Stimulated activated CD8-positive, alpha-beta memory T cell treated with anti-CD3 and anti-CD28 coated beads, Interleukin-4, amount 100 ng/mL, for 4 hours (primary cell): ENCODE data around the gene STX1A.

Experiments
- DNase-seq, 2 donors: peaks; one replicate each; pipeline ENCODE4 v3.0.0-alpha.2; 2020; ENCODE audit warnings: low read depth in 2 of 2, low spot score in 1 of 2

The STX1A gene

DNA sequence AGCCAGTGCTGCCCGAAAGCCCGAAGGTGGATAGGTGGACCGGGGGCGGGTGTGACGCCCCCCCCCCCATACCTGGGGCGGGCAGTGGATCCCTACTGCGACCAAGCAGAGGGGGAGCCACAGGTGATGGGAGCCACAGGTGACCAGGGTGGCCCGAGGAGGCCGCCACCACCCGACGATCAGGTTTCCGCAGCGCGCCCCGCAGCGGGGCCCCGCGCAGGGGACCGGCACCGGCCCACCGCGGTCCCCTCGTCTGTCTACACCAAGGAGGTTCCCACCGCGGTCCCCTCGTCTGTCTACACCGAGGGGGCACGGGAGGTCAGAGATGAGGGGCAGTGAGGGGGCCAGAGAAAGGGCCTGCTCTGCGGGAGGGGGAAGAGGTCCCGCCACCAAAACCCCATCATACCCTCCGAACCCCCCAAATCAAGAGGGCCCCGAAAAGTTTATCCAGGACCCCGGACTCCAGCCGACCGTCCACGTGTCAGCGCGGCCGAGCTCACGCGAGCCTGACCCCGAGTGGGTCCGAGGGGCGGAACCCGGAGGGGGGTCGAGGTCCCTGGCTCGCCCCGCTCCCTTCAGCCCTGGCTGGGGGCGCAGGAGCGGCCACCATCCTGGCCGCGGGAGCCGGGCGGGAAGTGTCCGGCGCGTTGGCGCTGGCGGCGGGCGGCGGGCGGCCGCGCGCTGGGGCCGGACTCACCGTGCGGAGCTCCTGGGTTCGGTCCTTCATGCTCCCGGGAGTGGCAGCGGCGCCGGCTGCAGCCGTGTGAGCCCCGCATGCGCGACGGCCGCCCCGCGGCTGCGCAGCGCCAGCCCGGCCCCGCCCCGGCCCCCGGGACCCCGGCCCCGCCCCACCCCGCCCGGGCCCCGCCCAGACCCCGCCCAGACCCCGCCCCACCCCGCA lies at the start of gene STX1A:
STX1A (minus strand) TSS at position 765 of the 901 bp plus-strand sequence; CDS start at position 727, 38 bp downstream.
- DNase-seq, result peak in 1 of 2 donors; percentile 46

GRCh38 chr7:73768641-73769480 lies 49.4 kb upstream of the STX1A start:
- DNase-seq, result no peak

DNA sequence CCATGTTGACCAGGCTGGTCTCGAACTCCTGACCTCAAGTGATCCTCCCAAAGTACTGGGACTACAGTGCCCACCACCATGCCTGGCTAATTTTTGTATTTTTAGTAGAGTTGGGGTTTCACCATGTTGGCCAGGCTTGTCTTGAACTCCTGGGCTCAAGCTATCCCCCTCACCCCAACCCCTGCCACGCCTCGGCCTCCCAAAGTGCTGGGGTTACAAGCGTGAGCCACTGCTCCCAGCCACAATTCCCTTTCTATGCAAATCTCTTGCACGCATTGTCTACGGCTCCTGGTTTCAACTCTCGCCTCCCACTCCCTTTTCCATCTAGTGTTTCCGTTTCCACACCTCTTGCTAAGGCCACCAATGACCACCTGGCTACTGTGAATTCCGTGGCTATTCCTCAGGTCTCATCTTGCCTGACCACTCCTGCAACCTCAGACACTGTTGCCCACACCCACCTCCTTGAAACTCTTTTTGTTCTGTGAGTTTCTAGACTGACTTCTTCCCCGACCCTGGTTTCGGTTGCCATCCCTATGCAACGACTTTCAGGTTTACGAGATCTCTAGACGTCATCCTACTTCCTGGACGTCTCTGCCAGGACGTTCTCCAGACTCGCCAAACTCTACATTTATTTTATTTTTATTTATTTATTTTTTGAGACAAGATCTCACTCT lies 47.2 kb upstream of the STX1A start:
- DNase-seq, result no peak

- DNase-seq, result no peak
Measured at GRCh38 chr7:73762659-73762999, 43.2 kb upstream of the STX1A start.

DNA sequence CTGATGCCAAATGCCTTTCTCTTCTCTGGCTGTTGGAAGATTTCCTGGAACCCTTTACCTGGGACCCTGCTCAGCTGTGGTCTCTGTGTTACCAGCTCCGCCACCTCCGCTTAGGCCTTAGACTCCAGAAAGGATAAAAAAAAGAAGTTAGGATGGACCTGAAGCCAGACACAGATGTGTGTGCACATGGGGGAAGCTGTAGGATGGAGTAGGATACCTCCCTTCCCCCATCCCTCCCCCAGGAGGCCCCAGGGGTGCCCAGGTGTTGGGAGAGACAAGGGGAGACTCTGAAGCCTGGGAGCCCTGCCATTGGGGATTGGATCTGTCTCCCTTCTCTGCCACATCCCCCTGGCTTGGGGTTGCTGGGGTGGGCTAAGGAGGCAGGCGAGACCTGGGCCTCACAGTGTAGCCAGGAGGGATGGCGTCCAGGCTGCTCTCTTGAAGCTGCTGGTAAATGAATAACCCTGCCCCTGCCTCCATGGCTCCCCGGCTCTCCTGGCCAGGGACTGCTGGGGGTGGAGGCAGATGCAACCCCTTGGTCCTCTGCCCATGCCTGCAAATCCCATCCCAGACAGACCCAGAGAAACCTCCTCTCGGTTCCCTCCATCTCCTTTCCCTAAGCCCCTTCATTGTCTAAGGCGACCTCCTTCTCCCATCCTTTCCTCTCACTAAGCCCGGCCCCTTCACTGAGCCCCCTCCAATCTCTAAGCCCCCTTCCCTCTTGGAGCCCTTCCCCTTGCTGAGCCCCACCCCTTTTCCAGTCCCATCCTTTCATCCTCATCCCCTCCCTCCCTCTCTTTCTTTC lies 42.6 kb upstream of the STX1A start:
- DNase-seq, result no peak

- DNase-seq, result no peak
Measured at GRCh38 chr7:73758581-73759138, 39.2 kb upstream of the STX1A start.

DNA sequence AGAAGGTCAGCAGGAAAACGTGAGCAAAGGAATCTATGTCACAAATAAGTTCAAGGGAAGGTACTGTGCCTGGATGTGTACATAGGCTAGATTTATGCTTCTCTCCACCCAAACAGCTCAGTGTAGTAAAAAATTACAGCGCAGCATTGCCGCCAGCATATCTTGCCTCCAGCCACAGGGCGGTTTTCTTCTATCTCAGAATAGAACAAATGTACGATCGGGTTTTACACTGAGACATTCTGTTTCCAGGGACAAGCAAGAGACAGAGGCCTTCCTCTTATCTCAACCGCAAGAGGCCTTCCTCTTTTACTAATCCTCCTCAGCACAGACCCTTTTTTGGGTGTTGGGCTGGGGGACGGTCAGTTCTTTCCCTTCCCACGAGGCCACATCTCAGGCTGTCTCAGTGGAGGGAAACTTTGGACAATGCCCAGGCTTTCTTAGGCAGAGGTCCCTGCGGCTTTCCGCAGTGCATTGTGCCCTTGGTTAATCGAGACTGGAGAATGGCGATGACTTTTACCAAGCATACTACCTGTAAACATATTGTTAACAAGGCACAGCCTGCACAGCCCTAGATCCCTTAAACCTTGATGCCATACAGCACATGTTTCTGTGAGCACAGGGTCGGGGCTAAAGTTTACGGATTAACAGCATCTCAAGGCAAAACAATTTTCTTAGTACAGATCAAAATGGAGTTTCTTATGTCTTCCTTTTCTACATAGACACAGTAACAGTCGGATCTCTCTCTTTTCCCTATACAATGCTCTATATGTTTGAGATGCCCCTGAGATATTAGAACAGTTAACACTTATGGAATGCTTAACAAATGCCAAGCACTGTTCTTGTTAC lies 30.7 kb upstream of the STX1A start:
- no peak for DNase-seq

GRCh38 chr7:73746378-73746777 lies 26.9 kb upstream of the STX1A start:
- no peak for DNase-seq

DNA sequence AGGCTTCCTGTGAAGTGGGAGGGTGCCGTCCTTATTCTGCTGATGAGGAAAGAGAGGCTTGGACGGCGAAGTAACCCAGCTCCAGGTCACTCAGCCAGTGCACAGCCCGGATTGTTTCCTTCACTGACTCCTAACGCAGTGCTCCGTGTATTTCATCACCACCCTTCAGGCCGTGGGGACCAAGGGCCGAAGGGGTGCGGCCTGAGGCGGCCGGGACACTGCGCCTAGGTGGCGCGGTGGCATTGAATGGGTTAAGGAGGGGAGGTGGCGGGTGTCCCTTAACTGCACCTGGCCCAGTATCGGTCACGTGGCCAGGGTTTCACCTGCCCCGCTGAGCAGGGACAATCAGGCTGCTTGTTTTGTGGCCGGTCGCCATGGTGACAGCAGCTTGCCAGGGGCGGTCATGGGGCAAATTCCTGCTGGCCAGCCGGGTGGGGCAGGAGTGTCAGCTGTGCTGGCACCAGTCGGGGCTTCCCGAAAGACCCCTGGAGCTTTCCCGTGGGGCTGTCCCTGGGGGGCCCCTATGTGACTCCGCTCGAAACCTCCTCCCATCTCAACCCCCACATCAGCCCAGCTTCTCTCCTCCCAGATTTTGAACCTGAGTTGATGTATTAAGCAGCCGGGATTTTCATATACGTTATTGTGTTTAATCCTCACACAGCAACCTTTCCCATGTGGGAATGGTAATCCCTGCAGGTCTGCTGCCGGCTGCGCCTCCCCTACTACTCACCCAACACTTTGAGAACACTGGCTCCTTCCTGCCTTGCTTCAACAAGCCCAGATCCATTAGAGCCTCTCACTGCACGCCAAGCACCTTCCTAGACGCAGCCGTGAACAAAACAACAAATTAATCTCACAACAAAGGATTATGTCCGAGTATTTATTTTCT lies 23.5 kb upstream of the STX1A start:
- DNase-seq, result no peak

- no peak for DNase-seq
Measured at GRCh38 chr7:73742338-73742752, 22.9 kb upstream of the STX1A start.

DNA sequence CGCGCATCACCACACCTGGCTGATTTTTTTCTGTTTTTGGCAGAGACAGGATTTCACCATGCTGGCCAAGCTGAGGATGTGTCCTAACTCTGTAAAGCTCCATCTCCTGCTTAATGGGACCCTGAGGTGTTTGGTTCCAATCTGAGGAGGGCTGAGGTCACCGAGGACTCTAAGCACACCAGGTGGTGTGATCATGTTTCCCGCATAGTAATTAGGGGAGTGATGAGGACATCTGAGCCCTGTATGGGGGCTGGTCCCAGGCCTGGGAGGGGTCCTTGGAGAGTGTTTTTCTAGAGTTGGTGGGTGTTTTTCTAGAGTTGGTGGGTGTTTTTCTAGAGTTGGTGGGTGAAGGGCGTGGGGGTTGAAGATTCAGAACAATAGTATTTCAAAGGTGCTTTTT lies 22.1 kb upstream of the STX1A start:
- no peak for DNase-seq

GRCh38 chr7:73740771-73741170 lies 21.3 kb upstream of the STX1A start:
- DNase-seq, result no peak

GRCh38 chr7:73740212-73740611 lies 20.7 kb upstream of the STX1A start:
- DNase-seq, result no peak

DNA sequence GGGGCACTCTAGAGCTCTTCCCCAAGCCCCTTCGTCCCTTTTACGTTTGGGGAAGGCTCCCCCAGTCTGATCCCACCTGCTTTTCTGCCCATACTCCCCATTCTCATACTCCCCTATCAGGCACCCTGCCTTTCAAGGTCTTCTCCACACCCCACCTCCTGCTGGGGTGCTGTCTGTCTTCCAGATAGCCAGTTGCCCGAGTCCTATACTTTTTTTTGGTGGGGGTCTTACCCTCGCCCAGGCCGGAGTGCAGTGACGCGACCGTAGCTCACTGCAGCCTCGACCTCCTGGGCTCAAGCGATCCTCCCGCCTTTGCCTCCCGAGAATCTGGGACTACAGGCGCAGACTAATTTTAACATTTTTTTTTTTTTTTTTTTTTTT lies 19.9 kb upstream of the STX1A start:
- DNase-seq, result no peak

DNA sequence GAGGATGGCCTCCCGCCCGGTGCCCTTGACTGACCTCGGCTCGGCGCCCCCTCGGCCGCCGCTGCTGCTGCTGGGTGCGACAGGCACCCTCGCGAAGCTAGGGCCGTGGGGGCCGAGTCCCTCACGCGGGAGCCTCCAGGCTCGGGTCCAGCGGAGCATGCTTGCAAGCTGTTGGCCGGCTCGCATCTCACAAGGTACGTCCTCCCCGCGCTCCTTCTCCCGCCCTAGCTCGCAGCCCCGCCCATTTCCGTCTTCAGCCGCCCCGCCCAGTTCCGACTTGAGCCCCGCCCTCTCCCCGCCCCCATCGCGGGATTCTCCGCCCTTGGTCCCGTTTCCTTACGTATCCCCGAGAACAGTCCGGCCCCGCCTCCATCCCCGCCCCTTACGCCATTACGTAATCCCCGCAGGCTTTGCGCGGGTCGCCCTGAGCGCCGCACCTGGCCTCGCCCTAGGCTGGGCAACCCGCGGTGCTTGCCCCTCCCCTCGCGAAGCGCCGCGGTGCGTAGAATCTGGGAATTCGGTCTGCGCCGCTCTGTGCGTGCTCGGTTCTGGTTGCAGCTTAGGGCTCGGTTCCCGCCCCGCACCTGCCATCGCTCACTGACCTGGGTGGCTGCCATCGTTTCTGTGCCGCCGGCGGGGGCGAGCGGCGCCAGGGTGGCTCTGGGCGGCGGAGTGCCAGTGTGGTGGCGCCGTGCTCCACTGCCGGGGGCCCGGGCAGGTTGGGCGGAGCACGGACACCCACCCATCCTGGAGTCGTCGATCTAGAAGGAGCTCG lies 19.3 kb upstream of the STX1A start, which contains the start of gene ABHD11:
ABHD11 (minus strand) TSS at position 191 of the 775 bp plus-strand sequence; CDS start at position 159, 32 bp downstream.
- DNase-seq, result peak; percentile 98 to 100

DNA sequence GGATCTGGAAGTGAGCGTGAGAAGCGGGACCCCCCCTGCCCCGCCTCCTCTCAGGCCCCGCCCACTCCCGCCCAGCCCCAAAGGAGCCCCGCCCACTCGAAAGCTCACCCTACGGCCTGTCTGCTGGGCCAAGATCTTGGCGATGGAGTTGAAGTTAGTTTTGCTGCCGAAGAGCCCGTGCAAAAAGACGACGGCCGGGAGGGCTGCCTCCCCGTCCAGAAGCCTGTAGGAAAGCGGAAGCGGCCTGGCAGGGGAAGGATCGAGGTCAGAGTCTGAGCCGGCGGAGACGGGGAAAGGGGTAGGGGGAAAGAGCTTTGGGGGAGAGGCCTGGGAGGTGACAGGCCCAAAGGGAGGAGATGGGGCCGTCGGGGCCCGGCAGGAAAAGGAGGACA lies 18.7 kb upstream of the STX1A start:
- DNase-seq, result no peak

GRCh38 chr7:73737491-73738219 lies 18.2 kb upstream of the STX1A start:
- no peak for DNase-seq
